IMR-90 (cell line): ENCODE results near the gene AKNA. TPM values are rescaled to one million over a fixed set of nuclear protein-coding genes. Genes with fewer than 3 reads are reported as not detected.

ENCODE experiments used
- ATAC-seq: fragments of 200-7000 bp; cut with Tn5 transposase; 2 replicates; pipeline ENCODE4 v1.9.1; 2020; ENCODE audit warnings: low read depth, mild to moderate bottlenecking, moderate library complexity
- BruUV-seq: library from RNA; stranded (reverse); fragments of 400-500 nt; replicated peaks from 2 replicates; lab custom pipeline; 2021; lab: Mats Ljungman, UMichigan
- CTCF ChIA-PET: fragments of 300-600 bp; formaldehyde crosslinking; extraction: SDS; loops from one replicate; lab custom pipeline; 2021; ENCODE audit warnings: antibody characterized with exemption; lab: Yijun Ruan, JAX
- POLR2A ChIA-PET: fragments of 300-600 bp; sonication (Branson Sonifier 250); formaldehyde crosslinking; loops from one replicate; lab custom pipeline; 2022; ENCODE audit warnings: antibody characterized with exemption; ENCODE audit not compliant: unreplicated experiment; lab: Charles Lee
- DNase-seq: peaks from one replicate; pipeline ENCODE4 v3.0.0; 2013
- H2AFZ ChIP-seq: replicated peaks from 2 replicates; pipeline ENCODE3; 2013; ENCODE audit warnings: low read length, mild to moderate bottlenecking; ENCODE audit not compliant: poor library complexity
- H2AK5ac ChIP-seq: 2 replicates; pipeline ENCODE4 v1.6.1; 2013; ENCODE audit warnings: low read depth, low read length, inconsistent platforms
- H2AK9ac ChIP-seq: replicated peaks from 2 replicates; pipeline ENCODE3; 2013; ENCODE audit warnings: mild to moderate bottlenecking, low read depth, low read length, moderate library complexity; ENCODE audit not compliant: poor library complexity
- H2BK120ac ChIP-seq: 2 replicates; pipeline ENCODE4 v1.6.1; 2013; ENCODE audit warnings: low read depth, low read length, inconsistent platforms
- H2BK15ac ChIP-seq: 3 replicates; pipeline ENCODE4 v1.6.1; 2013; ENCODE audit warnings: low read depth, low read length, inconsistent platforms
- H2BK20ac ChIP-seq: 2 replicates; pipeline ENCODE4 v1.6.1; 2013; ENCODE audit warnings: low read depth, mild to moderate bottlenecking, inconsistent platforms, low read length, moderate library complexity
- H2BK5ac ChIP-seq: 2 replicates; pipeline ENCODE4 v1.6.1; 2013; ENCODE audit warnings: mild to moderate bottlenecking, low read depth, low read length, inconsistent platforms; ENCODE audit not compliant: poor library complexity, severe bottlenecking
- H3K14ac ChIP-seq: replicated peaks from 2 replicates; pipeline ENCODE4 v1.6.1; 2013; ENCODE audit warnings: low read depth, low read length, inconsistent platforms
- H3K18ac ChIP-seq: 2 replicates; pipeline ENCODE4 v1.6.1; 2013; ENCODE audit warnings: low read depth, low read length, control low read depth
- H3K23ac ChIP-seq: 2 replicates; pipeline ENCODE4 v1.6.1; 2013; ENCODE audit warnings: low read depth, low read length, inconsistent platforms
- H3K27ac ChIP-seq: 2 replicates; pipeline ENCODE4 v1.5.1; 2013; ENCODE audit warnings: mild to moderate bottlenecking, control low read depth, low read length; ENCODE audit not compliant: insufficient read depth
- H3K27me3 ChIP-seq: 2 replicates; pipeline ENCODE4 v1.6.1; 2013; ENCODE audit warnings: low read length; ENCODE audit not compliant: control insufficient read depth, insufficient read depth
- H3K36me3 ChIP-seq: 2 replicates; pipeline ENCODE4 v1.6.1; 2013; ENCODE audit warnings: low read length, mixed read lengths; ENCODE audit not compliant: control insufficient read depth, insufficient read depth
- H3K4ac ChIP-seq: 2 replicates; pipeline ENCODE4 v1.6.1; 2013; ENCODE audit warnings: low read depth, low read length, inconsistent platforms
- H3K4me1 ChIP-seq: 2 replicates; pipeline ENCODE4 v1.6.1; 2013; ENCODE audit warnings: low read length, mixed read lengths; ENCODE audit not compliant: control insufficient read depth, insufficient read depth
- H3K4me2 ChIP-seq: 2 replicates; pipeline ENCODE4 v1.6.1; 2013; ENCODE audit warnings: low read depth, mild to moderate bottlenecking, control low read depth, low read length, moderate library complexity
- H3K4me3 ChIP-seq: 2 replicates; pipeline ENCODE4 v1.5.1; 2013; ENCODE audit warnings: low read depth, mild to moderate bottlenecking, control low read depth, low read length, moderate library complexity; ENCODE audit not compliant: insufficient read depth
- H3K56ac ChIP-seq: 2 replicates; pipeline ENCODE4 v1.6.1; 2013; ENCODE audit warnings: low read length, inconsistent platforms; ENCODE audit not compliant: insufficient read depth; ENCODE audit errors: extremely low read depth
- H3K79me1 ChIP-seq, 2 experiments: 2 replicates each; pipeline ENCODE4 v1.6.1; 2013; ENCODE audit warnings: low read length in 2 of 2, inconsistent platforms in 1 of 2, low read depth in 1 of 2
- H3K9ac ChIP-seq: 2 replicates; pipeline ENCODE4 v1.6.1; 2013; ENCODE audit warnings: low read depth, low read length, control low read depth
- H3K9me1 ChIP-seq: 2 replicates; pipeline ENCODE4 v1.6.1; 2013; ENCODE audit warnings: low read length, inconsistent platforms; ENCODE audit not compliant: insufficient read depth
- H3K9me3 ChIP-seq: 2 replicates; pipeline ENCODE4 v1.6.1; 2013; ENCODE audit warnings: low read length; ENCODE audit not compliant: control insufficient read depth, insufficient read depth
- H4K20me1 ChIP-seq: 2 replicates; pipeline ENCODE4 v1.6.1; 2013; ENCODE audit warnings: low read length, inconsistent platforms; ENCODE audit not compliant: insufficient read depth
- H4K5ac ChIP-seq: 2 replicates; pipeline ENCODE4 v1.6.1; 2013; ENCODE audit warnings: mild to moderate bottlenecking, low read depth, low read length, control low read depth
- H4K8ac ChIP-seq, 2 experiments: 2 replicates each; pipeline ENCODE4 v1.6.1; 2013; ENCODE audit warnings: low read depth in 2 of 2, low read length in 2 of 2, control low read depth in 1 of 2, inconsistent platforms in 1 of 2
- H4K91ac ChIP-seq: 2 replicates; pipeline ENCODE4 v1.6.1; 2013; ENCODE audit warnings: low read depth, low read length, inconsistent platforms; ENCODE audit not compliant: insufficient read depth
- CEBPB ChIP-seq: IDR thresholded peaks from 2 replicates; pipeline ENCODE4 v1.6.1; 2012; ENCODE audit warnings: low read depth, low read length, improper control_type of control experiment
- MXI1 ChIP-seq: IDR thresholded peaks from 2 replicates; pipeline ENCODE4 v1.6.1; 2012; ENCODE audit warnings: low read depth, mild to moderate bottlenecking, low read length, moderate library complexity, borderline replicate concordance
- USF2 ChIP-seq: fragments of 150-350 bp; IDR thresholded peaks from 2 replicates; pipeline ENCODE4 v1.6.1; 2017; ENCODE audit warnings: mild to moderate bottlenecking, antibody characterized with exemption, low read length, low read depth
- WGBS, 2 experiments: methylation state at CpG; one replicate each; pipeline versions ENCODE4 v1.1.5 to v1.1.7; 2013; ENCODE audit warnings: missing lambda C conversion rate in 2 of 2; ENCODE audit not compliant: insufficient read length in 1 of 2; ENCODE audit errors: extremely low coverage in 2 of 2; 5-methylcytosine and 5-hydroxymethylcytosine counted together
- dilution Hi-C: fragments of 300-500 bp; cut with HindIII; formaldehyde crosslinking; loops from one replicate; pipeline ENCODE4 v1.14.3; 2018; ENCODE audit warnings: low sequenced_read_pairs; ENCODE audit not compliant: unreplicated experiment
- in situ Hi-C: fragments of 300-500 bp; cut with MboI; formaldehyde crosslinking; loops from 3 replicates; pipeline ENCODE4 v1.14.3; 2019; ENCODE audit warnings: low sequenced_read_pairs, inconsistent platforms, mixed read lengths
- intact Hi-C: fragments of 100-400 bp; cut with micrococcal nuclease; formaldehyde crosslinking; loops from 2 replicates; pipeline ENCODE4 v1.10.0; 2022
- polyA plus RNA-seq, 3 experiments: library from polyadenylated mRNA; depleted of rRNA; stranded (reverse); fragments of >200 nt; gene quantifications; 2 replicates each; pipeline ENCODE4 v1.2.3, GENCODE V29; 2012; ENCODE audit warnings: low replicate concordance in 1 of 3
- total RNA-seq: library from RNA; depleted of rRNA; stranded (reverse); fragments of >200 nt; gene quantifications from 2 replicates; pipeline ENCODE4 v1.2.3, GENCODE V29; 2012
- TF ChIP-seq, protein P1 (sequence below): conservative IDR thresholded peaks from 2 replicates; pipeline ENCODE4 v1.5.1; 2012; ENCODE audit warnings: mild to moderate bottlenecking, low read depth, low read length, improper control_type of control experiment

Gene AKNA
- total and polyA plus RNA-seq, 2 of the 4 experiments (the other 2 are of a cell fraction) = 2.7 to 7.3 TPM

DNA sequence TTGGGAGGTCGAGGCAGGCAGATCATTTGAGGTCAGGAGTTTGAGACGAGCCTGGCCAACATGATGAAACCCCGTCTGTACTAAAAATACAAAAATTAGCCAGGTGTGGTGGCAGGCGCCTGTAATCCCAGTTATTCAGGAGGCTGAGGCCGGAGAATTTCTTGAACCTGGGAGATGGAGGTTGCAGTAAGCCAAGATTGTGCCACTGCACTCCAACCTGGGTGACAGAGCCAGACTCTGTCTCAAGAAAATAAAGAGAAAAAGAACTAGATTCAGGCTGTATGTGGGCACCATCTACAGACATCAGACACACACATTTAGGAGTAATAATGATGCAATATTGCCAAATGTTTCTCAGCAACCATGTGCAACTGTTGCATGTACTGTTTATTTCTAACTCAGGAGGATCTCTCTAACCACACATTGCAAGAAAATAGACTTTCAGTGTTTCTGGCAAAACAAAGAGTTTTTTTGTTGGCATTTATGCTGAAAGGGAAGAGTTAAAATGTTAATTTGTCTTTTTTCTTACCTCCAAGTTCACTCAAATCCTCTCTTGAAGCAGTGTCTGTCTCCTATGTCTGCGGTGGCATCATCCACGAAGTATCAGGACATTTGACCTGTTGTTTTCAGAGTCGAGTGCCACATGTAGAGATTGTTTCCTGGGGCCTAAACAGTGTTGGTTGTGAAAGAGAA, 70.0 kb downstream of the AKNA start:
- DNase-seq (peak; percentile 85), ATAC-seq (peak; percentile 39)
- Histone ChIP-seq H3K9me1 (peaks cover 14% of the 10 kb centered on the region; the same call in 1 of the 2 replicates), H2BK15ac (peak overlapping the region; percentile 69; the same call in 1 of the 3 replicates), H2BK20ac (peak overlapping the region; percentile 99), H2AK9ac (peak overlapping the region; percentile 47), H2BK5ac (peak overlapping the region; percentile 35), H3K23ac (peak overlapping the region; percentile 70), H3K4me1 (peaks cover 6% of the 10 kb centered on the region), H2BK120ac (peak overlapping the region; percentile 99), H3K9me3 (no peaks in the 10 kb centered on the region), H3K18ac (peak overlapping the region; percentile 90), H4K20me1 (no peaks in the 10 kb centered on the region), H4K8ac (peak overlapping the region; percentile 75 to 93), H3K4me3 (no peak overlapping the region), H3K4me2 (no peak overlapping the region; the same call in 1 of the 2 replicates), H3K27me3 (no peaks in the 10 kb centered on the region), H4K91ac (peak overlapping the region; percentile 97), H3K9ac (peak overlapping the region; percentile 85), H3K14ac (peak overlapping the region; percentile 99), H3K79me1 (no peaks in the 10 kb centered on the region), H3K4ac (peak overlapping the region; percentile 99), H3K36me3 (no peaks in the 10 kb centered on the region), H3K27ac (peak overlapping the region; percentile 98; the same call in 1 of the 2 replicates), H2AK5ac (peak overlapping the region; percentile 67; the same call in 1 of the 2 replicates), H4K5ac (peak overlapping the region; percentile 88; the same call in 1 of the 2 replicates), H2AFZ (no peak overlapping the region), H3K56ac (peak overlapping the region; percentile 82; the same call in 1 of the 2 replicates)
- in situ Hi-C loops (no loop called here), intact Hi-C loops (no loop called here), dilution Hi-C loops (no loop called here)
- TF ChIP-seq, protein P1, sequence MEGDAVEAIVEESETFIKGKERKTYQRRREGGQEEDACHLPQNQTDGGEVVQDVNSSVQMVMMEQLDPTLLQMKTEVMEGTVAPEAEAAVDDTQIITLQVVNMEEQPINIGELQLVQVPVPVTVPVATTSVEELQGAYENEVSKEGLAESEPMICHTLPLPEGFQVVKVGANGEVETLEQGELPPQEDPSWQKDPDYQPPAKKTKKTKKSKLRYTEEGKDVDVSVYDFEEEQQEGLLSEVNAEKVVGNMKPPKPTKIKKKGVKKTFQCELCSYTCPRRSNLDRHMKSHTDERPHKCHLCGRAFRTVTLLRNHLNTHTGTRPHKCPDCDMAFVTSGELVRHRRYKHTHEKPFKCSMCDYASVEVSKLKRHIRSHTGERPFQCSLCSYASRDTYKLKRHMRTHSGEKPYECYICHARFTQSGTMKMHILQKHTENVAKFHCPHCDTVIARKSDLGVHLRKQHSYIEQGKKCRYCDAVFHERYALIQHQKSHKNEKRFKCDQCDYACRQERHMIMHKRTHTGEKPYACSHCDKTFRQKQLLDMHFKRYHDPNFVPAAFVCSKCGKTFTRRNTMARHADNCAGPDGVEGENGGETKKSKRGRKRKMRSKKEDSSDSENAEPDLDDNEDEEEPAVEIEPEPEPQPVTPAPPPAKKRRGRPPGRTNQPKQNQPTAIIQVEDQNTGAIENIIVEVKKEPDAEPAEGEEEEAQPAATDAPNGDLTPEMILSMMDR = no peak
- peak; percentile 80; the same call in 1 of the 2 replicates for TF ChIP-seq MXI1
- TF ChIP-seq USF2 = no peak
- TF ChIP-seq CEBPB = peak; percentile 98
- 82% methylated on average over 4 of the region's 8 CpGs; no CpG with 5 or more reads in 1 of the 2 experiments for WGBS, 2 experiments
- no TSS peak for BruUV-seq
- CTCF ChIA-PET = no interaction called here
- POLR2A ChIA-PET = no interaction called here
